GM12874 (cell line): ENCODE measurements around the gene AACS.

Experiments
- CTCF ChIP-seq: IDR thresholded peaks from 2 replicates; pipeline ENCODE4 v1.5.1; 2011; ENCODE audit warnings: low read depth, mild to moderate bottlenecking, control low read depth, low read length, moderate library complexity; ENCODE audit not compliant: insufficient read depth

Gene AACS

DNA sequence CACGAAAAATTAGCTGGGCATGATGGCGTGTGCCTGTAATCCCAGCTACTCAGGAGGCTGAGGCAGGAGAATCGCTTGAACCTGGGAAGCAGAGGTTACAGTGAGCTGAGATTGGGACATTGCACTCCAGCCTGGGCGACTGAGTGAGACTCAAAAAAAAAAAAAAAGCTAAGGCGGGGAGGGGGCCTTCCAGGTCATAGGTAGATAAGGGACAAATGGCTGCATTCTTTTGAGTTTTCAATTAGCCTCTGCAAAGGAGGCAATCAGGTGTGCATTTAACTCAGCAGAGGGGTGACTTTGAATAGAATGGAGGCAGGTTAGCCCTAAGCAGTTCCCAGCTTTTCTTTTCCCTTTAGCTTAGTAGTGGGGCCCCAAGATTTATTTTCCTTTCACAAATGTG lies 743 bp upstream of the AACS start:
- no peak for TF ChIP-seq CTCF

- TF ChIP-seq CTCF = no peak
Measured at GRCh38 chr12:125065919-125066570, 810 bp downstream of the AACS start.

DNA sequence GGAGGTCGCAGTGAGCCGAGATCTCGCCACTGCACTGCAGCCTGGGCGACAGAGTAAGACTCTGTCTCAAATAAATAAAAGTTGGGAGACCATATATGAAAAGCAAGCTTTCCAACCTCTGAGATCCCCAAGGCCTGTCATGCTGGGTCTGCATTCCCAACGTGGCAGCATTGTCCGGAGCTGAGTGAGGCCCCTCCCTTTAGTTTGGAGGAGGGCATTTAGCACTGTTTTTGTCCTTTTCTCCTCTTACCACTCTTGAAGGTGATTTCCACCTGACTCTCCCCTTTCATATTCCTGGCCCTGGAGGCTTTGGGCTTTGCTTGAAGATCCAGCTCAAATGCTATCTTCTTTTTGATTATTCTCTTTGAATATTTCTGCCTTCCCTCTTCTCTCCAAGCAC lies 3.2 kb downstream of the AACS start:
- no peak for TF ChIP-seq CTCF

DNA sequence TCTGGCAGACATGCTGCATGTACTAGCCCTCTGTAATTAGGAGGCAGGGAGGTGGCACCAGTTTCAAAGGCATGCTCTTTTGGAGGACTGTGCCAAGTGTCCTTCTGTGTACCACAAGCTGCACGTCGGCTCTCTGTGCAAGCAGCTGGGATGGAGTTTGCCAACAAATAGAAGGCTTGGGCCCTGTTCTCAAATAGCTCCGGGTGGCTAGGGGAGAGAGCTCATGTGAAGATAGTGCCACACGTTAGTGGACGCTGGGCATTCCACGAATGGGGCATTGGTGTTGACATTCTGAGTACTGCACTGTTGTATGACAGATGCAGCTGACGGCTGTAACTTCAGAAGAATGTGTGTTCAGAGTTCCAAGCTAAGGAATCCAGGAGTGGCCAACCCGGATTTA lies 4.4 kb downstream of the AACS start:
- TF ChIP-seq CTCF = no peak

DNA sequence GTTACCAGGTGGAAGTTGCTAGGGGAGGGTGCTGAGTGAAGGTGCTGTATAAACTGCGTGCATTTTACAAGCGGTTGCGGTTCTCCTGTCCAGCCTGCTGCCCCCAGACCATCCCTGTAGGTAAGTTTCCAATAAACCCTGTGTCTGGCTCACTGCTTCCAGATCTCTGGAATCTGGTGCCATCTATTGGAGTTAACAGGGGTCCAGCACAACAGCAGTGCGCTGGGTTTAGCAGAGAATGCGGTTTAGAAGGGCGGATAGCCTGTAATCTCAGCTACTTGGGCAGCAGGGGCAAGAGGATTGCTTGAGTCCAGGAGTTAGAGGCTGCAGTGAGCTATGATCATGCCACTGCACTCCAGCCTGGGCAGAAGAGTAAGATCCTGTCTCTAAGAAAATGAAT lies 4.9 kb downstream of the AACS start:
- TF ChIP-seq CTCF = no peak

DNA sequence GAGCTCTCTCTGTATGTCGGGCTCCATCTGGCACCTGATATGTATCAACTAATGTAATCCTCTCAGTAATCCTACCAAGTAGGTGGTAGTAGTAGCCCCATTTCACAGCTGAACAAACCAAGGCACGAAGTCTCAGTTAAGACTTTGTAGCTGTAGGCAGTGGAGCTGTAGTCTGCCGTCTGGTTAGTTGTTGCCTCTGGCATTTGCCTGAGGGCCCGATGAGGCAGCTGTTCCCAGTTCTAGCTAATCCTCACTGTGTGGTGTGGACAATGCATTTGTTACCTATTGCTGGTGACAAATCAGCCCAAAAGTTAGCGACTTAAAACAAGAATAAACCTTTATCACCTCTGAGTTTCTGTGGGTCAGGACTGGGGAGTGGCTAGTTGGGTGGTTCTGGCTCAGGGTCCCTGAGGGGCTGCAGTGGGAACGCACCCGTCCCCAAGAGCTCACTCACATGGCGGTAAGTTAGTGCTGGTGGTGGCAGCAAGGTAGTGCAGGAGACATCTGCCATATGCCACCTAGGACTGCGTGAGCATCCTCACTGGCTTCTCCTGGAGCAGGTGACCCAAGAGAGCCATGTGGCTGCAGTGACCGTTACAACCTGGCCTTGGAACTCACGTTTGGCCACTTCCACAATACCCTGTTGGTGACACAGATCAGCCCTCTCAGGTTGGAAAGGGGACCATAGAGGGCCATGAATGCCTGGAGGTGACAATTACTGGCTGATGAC lies 5.6 kb downstream of the AACS start:
- TF ChIP-seq CTCF = no peak

- no peak for TF ChIP-seq CTCF
Measured at GRCh38 chr12:125071456-125071855, 6.2 kb downstream of the AACS start.
